GM21390 (cell line): ENCODE results near the gene NDOR1.

Experiments used
- ATAC-seq: cut with Tn5 transposase; IDR thresholded peaks from one replicate; pipeline ENCODE4 v1.9.1; 2021; ENCODE audit not compliant: unreplicated experiment

Gene NDOR1

GRCh38 chr9:137205126-137206069 is at the start of gene NDOR1, which contains the start of gene TMEM203:
NDOR1 (plus strand) TSS chr9:137205700; CDS start chr9:137205778, 78 bp downstream.
TMEM203 (minus strand) TSS chr9:137205648; CDS start chr9:137205414, 234 bp downstream.
- ATAC-seq, result peak; percentile 53

GRCh38 chr9:137156567-137157375 is 48.7 kb upstream of the NDOR1 start:
- ATAC-seq, result no peak

GRCh38 chr9:137157618-137158415 is 47.7 kb upstream of the NDOR1 start:
- no peak for ATAC-seq

GRCh38 chr9:137158625-137159024 is 46.9 kb upstream of the NDOR1 start:
- no peak for ATAC-seq

- no peak for ATAC-seq
Measured at GRCh38 chr9:137159105-137160053, 46.1 kb upstream of the NDOR1 start.

- no peak for ATAC-seq
Measured at GRCh38 chr9:137160054-137160425, 45.5 kb upstream of the NDOR1 start.

- ATAC-seq, result no peak
Measured at GRCh38 chr9:137160716-137161557, 44.6 kb upstream of the NDOR1 start.

- no peak for ATAC-seq
Measured at GRCh38 chr9:137161558-137162486, 43.7 kb upstream of the NDOR1 start.

- ATAC-seq, result no peak
Measured at GRCh38 chr9:137162505-137163364, 42.8 kb upstream of the NDOR1 start.

GRCh38 chr9:137163365-137163715 is 42.2 kb upstream of the NDOR1 start:
- ATAC-seq, result no peak

- no peak for ATAC-seq
Measured at GRCh38 chr9:137163805-137164204, 41.7 kb upstream of the NDOR1 start.

- ATAC-seq, result no peak
Measured at GRCh38 chr9:137164370-137165249, 40.9 kb upstream of the NDOR1 start.

GRCh38 chr9:137165250-137165836 is 40.2 kb upstream of the NDOR1 start:
- ATAC-seq, result no peak

- no peak for ATAC-seq
Measured at GRCh38 chr9:137166380-137167229, 38.9 kb upstream of the NDOR1 start.

GRCh38 chr9:137167277-137167746 is 38.2 kb upstream of the NDOR1 start:
- ATAC-seq, result no peak
